ENCODE measurements around the gene NPRL2.

The NPRL2 gene

DNA sequence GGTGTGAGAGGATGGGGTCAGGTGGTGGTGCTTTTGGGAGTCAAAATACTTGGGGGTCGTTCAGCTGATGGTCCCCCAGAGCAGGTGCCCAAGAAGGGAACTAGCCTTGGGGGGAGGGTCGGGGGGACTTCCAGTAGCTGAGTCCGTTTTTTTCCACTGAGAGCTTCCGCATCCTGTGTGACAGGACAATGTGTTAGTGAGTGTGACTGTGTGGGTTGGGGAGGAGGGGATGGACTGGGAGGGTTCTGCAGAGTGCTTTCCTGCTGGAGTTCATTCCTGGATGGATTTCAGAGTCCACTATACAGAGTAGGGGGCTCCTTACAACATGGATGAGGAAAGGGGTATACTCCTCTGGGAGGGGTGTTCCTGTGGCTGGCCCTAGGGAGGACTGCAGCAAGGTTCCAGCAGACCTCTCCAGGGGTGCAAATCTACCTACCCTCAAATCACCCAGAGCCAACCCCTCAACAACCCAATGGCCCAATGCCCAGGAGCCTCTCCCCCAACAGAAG is 27.4 kb downstream of the NPRL2 start:
- H3K4me3 ChIP-seq (ENCODE audit: low read depth, low read length) = no peak overlapping the region
- DNase-seq (ENCODE audit: low read depth) = no peak
- TF ChIP-seq, protein P1, sequence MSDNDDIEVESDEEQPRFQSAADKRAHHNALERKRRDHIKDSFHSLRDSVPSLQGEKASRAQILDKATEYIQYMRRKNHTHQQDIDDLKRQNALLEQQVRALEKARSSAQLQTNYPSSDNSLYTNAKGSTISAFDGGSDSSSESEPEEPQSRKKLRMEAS (IDR thresholded peaks at IDR 0.05; ENCODE audit: low read depth, low read length) = no peak
- TF ChIP-seq, protein P2, sequence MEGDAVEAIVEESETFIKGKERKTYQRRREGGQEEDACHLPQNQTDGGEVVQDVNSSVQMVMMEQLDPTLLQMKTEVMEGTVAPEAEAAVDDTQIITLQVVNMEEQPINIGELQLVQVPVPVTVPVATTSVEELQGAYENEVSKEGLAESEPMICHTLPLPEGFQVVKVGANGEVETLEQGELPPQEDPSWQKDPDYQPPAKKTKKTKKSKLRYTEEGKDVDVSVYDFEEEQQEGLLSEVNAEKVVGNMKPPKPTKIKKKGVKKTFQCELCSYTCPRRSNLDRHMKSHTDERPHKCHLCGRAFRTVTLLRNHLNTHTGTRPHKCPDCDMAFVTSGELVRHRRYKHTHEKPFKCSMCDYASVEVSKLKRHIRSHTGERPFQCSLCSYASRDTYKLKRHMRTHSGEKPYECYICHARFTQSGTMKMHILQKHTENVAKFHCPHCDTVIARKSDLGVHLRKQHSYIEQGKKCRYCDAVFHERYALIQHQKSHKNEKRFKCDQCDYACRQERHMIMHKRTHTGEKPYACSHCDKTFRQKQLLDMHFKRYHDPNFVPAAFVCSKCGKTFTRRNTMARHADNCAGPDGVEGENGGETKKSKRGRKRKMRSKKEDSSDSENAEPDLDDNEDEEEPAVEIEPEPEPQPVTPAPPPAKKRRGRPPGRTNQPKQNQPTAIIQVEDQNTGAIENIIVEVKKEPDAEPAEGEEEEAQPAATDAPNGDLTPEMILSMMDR (IDR thresholded peaks at IDR 0.05; ENCODE audit: low read depth, low read length) = no peak
- TF ChIP-seq MYC (IDR thresholded peaks at IDR 0.05; ENCODE audit: low read depth, low read length) = no peak
- no peak for TF ChIP-seq POLR2A (IDR thresholded peaks at IDR 0.05; ENCODE audit: extremely low read depth, insufficient read length)

- TF ChIP-seq MYC (IDR thresholded peaks at IDR 0.05; ENCODE audit: low read depth, low read length) (no peak), POLR2A (IDR thresholded peaks at IDR 0.05; ENCODE audit: extremely low read depth, insufficient read length) (no peak)
- TF ChIP-seq, protein P1 (IDR thresholded peaks at IDR 0.05; ENCODE audit: low read depth, low read length) = no peak
- TF ChIP-seq, protein P2 (IDR thresholded peaks at IDR 0.05; ENCODE audit: low read depth, low read length) = no peak
- DNase-seq (ENCODE audit: low read depth) = no peak
- peak within 1 kb of the TSS; percentile 62 for H3K4me3 ChIP-seq (ENCODE audit: low read depth, low read length)
Measured at GRCh38 chr3:50322386-50323091, 28.0 kb downstream of the NPRL2 start, which contains the start of gene HYAL2. HYAL2 (minus strand) TSS chr3:50322745; CDS start chr3:50320489, 2,256 bp downstream.

DNA sequence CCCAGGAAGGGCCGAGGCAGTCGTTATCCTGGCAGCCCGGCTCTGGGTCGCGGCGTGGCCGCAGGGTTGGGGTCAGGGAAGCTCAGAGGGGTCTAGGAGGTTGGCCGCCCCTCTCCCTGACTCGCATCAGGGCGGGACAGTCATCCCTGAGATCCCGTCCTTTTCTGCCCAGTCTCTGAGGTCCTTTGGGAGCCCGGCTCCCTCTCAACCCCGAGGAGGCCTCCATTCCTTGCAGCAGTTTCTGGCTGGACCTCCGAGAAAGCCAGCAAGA is 28.5 kb downstream of the NPRL2 start:
- DNase-seq (ENCODE audit: low read depth) = no peak
- no peak overlapping the region for H3K4me3 ChIP-seq (ENCODE audit: low read depth, low read length)
- TF ChIP-seq POLR2A (IDR thresholded peaks at IDR 0.05; ENCODE audit: extremely low read depth, insufficient read length) (no peak), MYC (IDR thresholded peaks at IDR 0.05; ENCODE audit: low read depth, low read length) (no peak)
- TF ChIP-seq, protein P2 (IDR thresholded peaks at IDR 0.05; ENCODE audit: low read depth, low read length) = no peak
- TF ChIP-seq, protein P1 (IDR thresholded peaks at IDR 0.05; ENCODE audit: low read depth, low read length) = no peak

DNA sequence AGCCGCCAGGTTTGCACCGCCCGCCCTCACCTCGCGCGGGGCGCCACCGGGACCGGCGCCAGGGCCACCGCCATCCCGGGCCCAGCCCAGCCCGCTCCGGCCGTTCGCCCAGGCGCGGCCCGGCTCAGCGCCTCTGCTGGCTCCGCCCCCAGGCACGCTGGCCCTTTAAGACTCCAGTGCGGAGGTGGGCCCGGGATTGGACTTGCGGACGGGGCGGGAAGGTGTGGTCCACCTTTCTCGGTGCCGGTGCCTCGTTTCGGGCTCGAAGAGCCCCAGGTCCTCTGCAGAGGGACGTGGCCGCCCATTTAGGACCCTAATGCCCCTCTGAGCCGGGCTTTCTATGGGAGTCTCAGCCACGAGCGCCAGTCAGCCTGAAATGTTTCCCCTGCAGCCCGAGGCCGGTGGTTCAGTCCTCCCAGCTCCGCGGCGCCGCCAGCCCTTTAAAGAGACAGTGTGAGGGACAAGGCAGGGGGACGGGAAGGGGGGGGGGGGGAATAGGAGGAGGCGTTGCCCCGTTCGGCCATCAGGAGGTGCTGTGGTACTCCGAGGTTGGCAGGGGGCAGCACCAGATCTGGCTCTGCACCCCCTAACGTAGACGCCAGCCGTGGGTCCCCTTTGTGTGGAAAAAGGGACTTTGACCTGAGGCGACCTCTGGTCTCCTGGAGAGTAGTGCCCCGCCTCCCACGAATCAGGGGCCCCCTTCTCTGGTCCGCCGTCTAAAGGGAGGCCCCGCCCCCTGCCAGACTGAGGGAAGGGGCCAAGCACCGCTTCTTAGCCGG is 29.1 kb downstream of the NPRL2 start:
- peak; percentile 88 for DNase-seq (ENCODE audit: low read depth)
- peak overlapping the region; percentile 62 for H3K4me3 ChIP-seq (ENCODE audit: low read depth, low read length)
- TF ChIP-seq, protein P1 (IDR thresholded peaks at IDR 0.05; ENCODE audit: low read depth, low read length) = 0 out of 2 replicates have a peak, but pooled peaks have one; percentile 17
- peak; percentile 45 for TF ChIP-seq POLR2A (IDR thresholded peaks at IDR 0.05; ENCODE audit: extremely low read depth, insufficient read length)
- TF ChIP-seq MYC (IDR thresholded peaks at IDR 0.05; ENCODE audit: low read depth, low read length) = peak; percentile 28; the same call in 1 of the 2 replicates
- TF ChIP-seq, protein P2 (IDR thresholded peaks at IDR 0.05; ENCODE audit: low read depth, low read length) = peak; percentile 17

DNA sequence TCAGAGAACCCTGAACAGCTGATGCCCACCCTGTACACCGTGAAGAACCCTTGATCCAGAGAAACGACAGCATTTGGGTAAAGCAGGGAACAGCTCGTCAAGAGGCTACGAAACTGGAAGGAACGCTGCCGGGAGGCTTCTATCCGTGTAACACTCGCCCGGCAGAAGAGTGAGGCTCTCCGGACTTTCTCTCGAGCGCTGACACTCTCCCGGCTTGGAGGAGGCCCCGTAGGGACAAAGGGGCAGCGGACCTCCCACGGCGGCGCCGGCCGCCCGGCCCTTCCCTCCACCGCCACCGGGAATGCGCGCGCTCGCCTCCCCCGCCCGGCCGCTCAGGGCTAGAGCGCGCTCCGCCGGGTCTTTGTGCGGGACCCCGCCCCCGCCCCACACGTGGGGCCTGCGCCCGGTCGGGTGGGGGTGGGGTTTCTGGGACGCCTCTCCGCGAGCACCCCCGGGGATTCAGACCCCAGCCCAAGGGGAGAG is 29.7 kb downstream of the NPRL2 start:
- no peak for TF ChIP-seq MYC (IDR thresholded peaks at IDR 0.05; ENCODE audit: low read depth, low read length)
- TF ChIP-seq, protein P1 (IDR thresholded peaks at IDR 0.05; ENCODE audit: low read depth, low read length) = peak; percentile 47; the same call in 1 of the 2 replicates
- peak overlapping the region; percentile 77 for H3K4me3 ChIP-seq (ENCODE audit: low read depth, low read length)
- peak; percentile 79 for DNase-seq (ENCODE audit: low read depth)
